Suprapubic skin (tissue), 4 donors: ENCODE measurements around the gene COX4I1.

Experiments used
- EP300 ChIP-seq: sonication (generic); formaldehyde crosslinking; IDR thresholded peaks from one replicate; pipeline ENCODE4 v1.6.1; 2017; ENCODE audit warnings: antibody characterized with exemption
- POLR2A ChIP-seq, 2 donors: fragments of 450-650 bp; IDR thresholded peaks; one replicate each; pipeline ENCODE4 v1.6.1; 2017; ENCODE audit warnings: antibody characterized with exemption in 2 of 2, mild to moderate bottlenecking in 2 of 2, moderate library complexity in 2 of 2
- POLR2AphosphoS5 ChIP-seq, 3 donors: sonication (generic); formaldehyde crosslinking; IDR thresholded peaks; one replicate each; pipeline ENCODE4 v1.6.1; 2017; ENCODE audit warnings: antibody characterized with exemption in 3 of 3
- TF ChIP-seq, protein P1 (sequence below), 2 donors: fragments of 200-600 bp in 1 of 2; fragments of 450-650 bp in 1 of 2; sonication (generic) in 1 of 2; IDR thresholded peaks; one replicate each; pipeline ENCODE4 v1.5.1; 2016 to 2019; ENCODE audit warnings: antibody characterized with exemption in 2 of 2, mild to moderate bottlenecking in 1 of 2, moderate library complexity in 1 of 2

DNA sequence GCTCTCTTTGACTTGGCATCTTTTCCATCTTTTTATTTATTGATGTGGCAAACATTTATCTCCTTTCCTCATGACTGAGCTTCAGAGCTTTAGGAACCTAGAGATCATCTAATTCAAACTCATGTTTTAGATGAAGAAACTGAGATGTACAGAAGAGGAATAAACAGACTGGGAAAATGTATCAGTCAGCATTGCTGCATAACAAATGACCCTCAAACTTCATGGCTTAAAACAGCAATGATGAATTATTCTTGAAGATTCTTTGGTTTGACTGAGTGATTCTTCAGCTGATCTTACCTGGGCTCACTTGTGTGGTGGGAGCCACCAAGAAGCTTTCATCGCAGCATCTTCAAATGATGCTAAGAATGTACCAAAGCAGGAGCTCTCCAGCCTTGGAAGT lies 55.4 kb downstream of the COX4I1 start:
- TF ChIP-seq, protein P1, sequence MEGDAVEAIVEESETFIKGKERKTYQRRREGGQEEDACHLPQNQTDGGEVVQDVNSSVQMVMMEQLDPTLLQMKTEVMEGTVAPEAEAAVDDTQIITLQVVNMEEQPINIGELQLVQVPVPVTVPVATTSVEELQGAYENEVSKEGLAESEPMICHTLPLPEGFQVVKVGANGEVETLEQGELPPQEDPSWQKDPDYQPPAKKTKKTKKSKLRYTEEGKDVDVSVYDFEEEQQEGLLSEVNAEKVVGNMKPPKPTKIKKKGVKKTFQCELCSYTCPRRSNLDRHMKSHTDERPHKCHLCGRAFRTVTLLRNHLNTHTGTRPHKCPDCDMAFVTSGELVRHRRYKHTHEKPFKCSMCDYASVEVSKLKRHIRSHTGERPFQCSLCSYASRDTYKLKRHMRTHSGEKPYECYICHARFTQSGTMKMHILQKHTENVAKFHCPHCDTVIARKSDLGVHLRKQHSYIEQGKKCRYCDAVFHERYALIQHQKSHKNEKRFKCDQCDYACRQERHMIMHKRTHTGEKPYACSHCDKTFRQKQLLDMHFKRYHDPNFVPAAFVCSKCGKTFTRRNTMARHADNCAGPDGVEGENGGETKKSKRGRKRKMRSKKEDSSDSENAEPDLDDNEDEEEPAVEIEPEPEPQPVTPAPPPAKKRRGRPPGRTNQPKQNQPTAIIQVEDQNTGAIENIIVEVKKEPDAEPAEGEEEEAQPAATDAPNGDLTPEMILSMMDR (IDR thresholded peaks at IDR 0.05): no peak
- TF ChIP-seq EP300 (no peak), POLR2A (IDR thresholded peaks at IDR 0.05) (no peak), POLR2AphosphoS5 (IDR thresholded peaks at IDR 0.05) (no peak)
